Retinal pigment epithelial cell (primary cell): Measurements from ENCODE around the gene PCSK1.
A peak's percentile ranks its signal among the peaks of the same experiment; 100 is the strongest.

ENCODE experiments used
- DNase-seq: peaks from one replicate; pipeline ENCODE4 v3.0.0-alpha.2; 2010; ENCODE audit warnings: low read depth
- H3K4me3 ChIP-seq: 2 replicates; pipeline ENCODE4 v1.5.1; 2011; ENCODE audit warnings: mild to moderate bottlenecking, low read length, control low read depth, moderate library complexity
- CTCF ChIP-seq: conservative IDR thresholded peaks from 2 replicates; pipeline ENCODE4 v1.5.1; 2011; ENCODE audit warnings: low read depth, low read length, control low read depth, inconsistent platforms

PCSK1 gene

GRCh38 chr5:96348536-96348935 is 84.5 kb downstream of the PCSK1 start:
- DNase-seq = no peak
- no peak for TF ChIP-seq CTCF

GRCh38 chr5:96347502-96348292 is 85.4 kb downstream of the PCSK1 start:
- DNase-seq = no peak

More at GRCh38 chr5:96348536-96348935, 84.5 kb downstream of the PCSK1 start:
- H3K4me3 ChIP-seq = no peak overlapping the region

GRCh38 chr5:96344678-96345577 is 88.1 kb downstream of the PCSK1 start:
- H3K4me3 ChIP-seq = no peak overlapping the region
- DNase-seq = no peak
- peak; percentile 50 for TF ChIP-seq CTCF

More at GRCh38 chr5:96347502-96348292, 85.4 kb downstream of the PCSK1 start:
- no peak for TF ChIP-seq CTCF
- H3K4me3 ChIP-seq = no peak overlapping the region

- DNase-seq = no peak
- TF ChIP-seq CTCF = no peak
- H3K4me3 ChIP-seq = no peak overlapping the region
These were observed 90.0 kb downstream of the PCSK1 start for GRCh38 chr5:96343094-96343493.

GRCh38 chr5:96342581-96342980 is 90.5 kb downstream of the PCSK1 start:
- TF ChIP-seq CTCF = no peak

More at GRCh38 chr5:96342581-96342980, 90.5 kb downstream of the PCSK1 start:
- DNase-seq = no peak
- no peak overlapping the region for H3K4me3 ChIP-seq
